Stimulated activated naive CD8-positive, alpha-beta T cell treated with anti-CD3 and anti-CD28 coated beads, Interleukin-15, Interleukin-2, amounts not matched to agents 100 U/mL and 50 U/mL, for 24 hours (primary cell): ENCODE measurements around the gene SHCBP1.
"Not testable (repeated sequence)": the region's sequence is repeated elsewhere in the genome, so short reads cannot be mapped to it uniquely, and the experiment has no call there.

Source experiments
- ATAC-seq: fragments of 150-1000 bp; cut with Tn5 transposase; one replicate; pipeline ENCODE4 v1.10.0; 2021
- DNase-seq: peaks from one replicate; pipeline ENCODE4 v3.0.0; 2021

SHCBP1 gene, protein sequence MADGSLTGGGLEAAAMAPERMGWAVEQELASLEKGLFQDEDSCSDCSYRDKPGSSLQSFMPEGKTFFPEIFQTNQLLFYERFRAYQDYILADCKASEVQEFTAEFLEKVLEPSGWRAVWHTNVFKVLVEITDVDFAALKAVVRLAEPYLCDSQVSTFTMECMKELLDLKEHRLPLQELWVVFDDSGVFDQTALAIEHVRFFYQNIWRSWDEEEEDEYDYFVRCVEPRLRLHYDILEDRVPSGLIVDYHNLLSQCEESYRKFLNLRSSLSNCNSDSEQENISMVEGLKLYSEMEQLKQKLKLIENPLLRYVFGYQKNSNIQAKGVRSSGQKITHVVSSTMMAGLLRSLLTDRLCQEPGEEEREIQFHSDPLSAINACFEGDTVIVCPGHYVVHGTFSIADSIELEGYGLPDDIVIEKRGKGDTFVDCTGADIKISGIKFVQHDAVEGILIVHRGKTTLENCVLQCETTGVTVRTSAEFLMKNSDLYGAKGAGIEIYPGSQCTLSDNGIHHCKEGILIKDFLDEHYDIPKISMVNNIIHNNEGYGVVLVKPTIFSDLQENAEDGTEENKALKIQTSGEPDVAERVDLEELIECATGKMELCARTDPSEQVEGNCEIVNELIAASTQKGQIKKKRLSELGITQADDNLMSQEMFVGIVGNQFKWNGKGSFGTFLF

GRCh38 chr16:46621006-46621933, at the start of gene SHCBP1:
TSS of gene SHCBP1 (minus strand) at chr16:46621379. CDS start at chr16:46621359, 20 bp downstream.
- ATAC-seq (peak; percentile 97), DNase-seq (peak; percentile 87)

- ATAC-seq: no peak
Measured at GRCh38 chr16:46662123-46662522, 40.9 kb upstream of the SHCBP1 start.

GRCh38 chr16:46658925-46659324, 37.7 kb upstream of the SHCBP1 start:
- ATAC-seq (peak; percentile 94), DNase-seq (peak; percentile 38)

More at GRCh38 chr16:46662123-46662522, 40.9 kb upstream of the SHCBP1 start:
- no peak for DNase-seq

GRCh38 chr16:46651305-46651704, 30.1 kb upstream of the SHCBP1 start:
- DNase-seq: no peak
- ATAC-seq: no peak

- no peak for ATAC-seq
- DNase-seq: no peak
Measured at GRCh38 chr16:46650254-46650623, 29.1 kb upstream of the SHCBP1 start.

- ATAC-seq (no peak), DNase-seq (no peak)
Measured at GRCh38 chr16:46649588-46650253, 28.5 kb upstream of the SHCBP1 start.

DNA sequence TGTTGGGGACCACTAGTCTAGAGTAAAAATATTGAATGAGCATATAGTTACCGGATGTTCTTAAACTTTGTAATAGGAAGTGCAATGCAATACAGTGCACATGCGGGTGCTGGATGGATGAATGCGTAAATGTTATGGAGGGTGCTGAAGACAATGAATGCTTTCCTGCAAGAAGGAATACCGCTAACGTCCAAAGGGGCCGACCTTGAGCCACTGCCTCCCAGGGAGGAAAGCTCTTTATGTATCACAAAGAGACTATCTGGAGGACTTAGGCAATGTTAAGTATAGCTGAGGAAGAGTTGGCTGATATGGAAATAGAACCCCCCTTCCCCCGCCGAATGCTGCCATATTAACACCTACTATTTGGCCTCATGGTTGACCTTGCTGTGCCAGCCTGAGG, 27.5 kb upstream of the SHCBP1 start:
- DNase-seq: no peak
- no peak for ATAC-seq

DNA sequence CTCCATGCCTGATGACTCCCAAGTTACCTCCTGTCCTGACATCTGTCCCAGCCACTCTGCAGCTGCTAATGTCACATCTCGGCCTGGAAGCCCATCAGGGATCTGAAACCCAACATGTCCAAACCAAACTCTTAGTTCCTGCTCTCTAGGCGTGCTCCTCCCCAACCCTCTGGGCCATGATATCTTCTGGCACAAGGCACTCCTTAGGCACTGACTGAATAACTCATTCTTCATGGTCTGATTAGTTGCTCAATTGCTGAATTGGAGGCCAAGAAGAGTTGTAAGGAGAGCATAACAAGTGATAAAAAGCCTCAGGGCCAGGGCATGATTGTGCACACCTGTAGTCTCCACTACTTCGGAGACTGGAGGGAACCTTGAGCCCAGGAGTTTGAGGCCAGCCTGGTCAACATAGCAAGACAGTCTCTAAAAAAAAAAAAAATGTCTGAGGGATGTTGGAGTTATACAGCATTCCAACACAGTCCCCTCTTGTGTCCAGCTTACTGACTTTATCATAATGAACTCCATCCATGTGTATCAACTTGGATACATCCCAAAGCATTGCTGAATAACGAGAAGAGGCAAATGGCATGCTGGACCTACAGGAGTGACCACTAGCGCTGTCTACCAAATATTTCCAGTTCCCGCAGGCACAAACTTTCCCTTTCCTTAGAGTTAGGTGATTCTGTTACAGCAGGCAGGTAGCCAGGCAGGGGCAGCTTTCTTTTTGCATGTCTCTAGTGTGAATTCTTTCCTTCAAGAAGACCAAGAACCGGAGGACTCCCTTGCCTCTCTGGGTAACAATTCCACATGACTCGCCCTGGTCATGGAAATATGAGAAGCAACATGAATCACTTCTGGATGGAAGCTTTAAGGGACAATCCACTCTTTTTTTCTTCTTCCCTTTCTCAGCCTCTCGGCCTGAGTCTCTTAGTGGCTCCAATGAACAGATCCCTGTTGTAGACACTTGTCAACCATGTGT, 18.1 kb upstream of the SHCBP1 start:
- ATAC-seq: no peak
- DNase-seq: no peak

- ATAC-seq: no peak
Measured at GRCh38 chr16:46632778-46633733, 11.9 kb upstream of the SHCBP1 start.

DNA sequence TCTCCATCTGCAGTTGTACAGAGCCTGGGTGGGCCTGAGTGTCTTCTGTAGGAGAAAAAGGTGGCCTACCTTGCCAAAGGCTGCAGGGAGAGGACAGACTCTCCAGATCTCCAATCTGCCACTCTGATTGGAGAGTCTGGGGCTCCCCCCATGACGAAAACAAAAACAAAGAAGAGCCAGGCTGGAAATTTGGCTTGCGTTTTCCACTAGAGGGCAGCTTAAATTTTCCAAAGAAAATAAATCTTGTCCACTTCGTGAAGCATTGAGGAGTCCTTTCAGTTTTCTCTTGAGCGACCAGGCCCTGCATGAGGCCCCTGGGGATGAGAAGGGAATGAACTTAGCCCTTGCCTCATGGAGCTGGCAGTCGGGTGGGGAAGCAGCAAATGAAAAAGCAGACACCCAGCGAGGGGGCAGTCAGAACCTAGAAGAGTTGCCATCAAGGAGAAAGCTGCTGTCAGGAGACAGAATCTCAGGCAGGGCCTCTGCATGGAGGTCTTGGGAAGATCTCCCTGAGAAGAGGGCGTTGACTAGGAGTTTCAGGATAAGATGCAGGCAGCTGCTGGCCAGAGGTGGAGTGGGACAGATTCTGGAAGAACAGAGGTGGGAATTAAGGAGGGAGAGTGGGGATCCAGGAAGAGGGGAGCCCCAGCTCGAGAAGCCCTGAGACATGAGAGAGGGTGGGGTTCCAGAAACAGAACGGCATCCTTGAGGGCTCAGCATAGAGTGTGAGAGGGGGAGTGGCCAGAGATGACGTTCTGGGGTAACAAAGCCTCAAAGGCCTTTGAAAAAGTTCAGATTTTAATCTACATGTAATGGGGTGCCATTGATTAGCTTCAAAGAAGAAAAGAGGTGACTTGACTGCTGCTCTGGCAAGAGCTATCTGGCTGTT, 8.4 kb upstream of the SHCBP1 start:
- DNase-seq: no peak
- ATAC-seq: no peak

More at GRCh38 chr16:46632778-46633733, 11.9 kb upstream of the SHCBP1 start:
- DNase-seq: no peak

DNA sequence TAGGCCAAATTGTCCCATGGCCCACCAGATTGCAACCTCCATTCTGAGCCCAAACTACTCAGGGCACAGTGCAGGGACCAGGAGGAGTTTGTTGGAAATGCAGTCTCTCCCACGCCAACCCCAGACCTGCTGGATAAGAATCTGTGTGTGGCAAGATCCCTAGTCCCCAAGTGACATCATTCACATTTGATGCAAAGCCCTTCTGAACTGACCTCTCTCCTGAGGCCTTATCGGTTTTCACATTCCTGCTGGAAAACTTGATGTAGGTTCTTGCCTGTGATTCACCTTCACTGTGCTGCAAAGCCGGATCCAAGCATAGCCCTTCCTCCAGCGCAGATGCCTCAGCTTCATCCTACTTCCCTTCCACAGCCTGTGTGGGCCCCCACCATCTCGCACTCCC, 6.6 kb upstream of the SHCBP1 start:
- ATAC-seq: no peak
- no peak for DNase-seq

GRCh38 chr16:46626681-46627080, 5.5 kb upstream of the SHCBP1 start:
- not testable (repeated sequence) for DNase-seq, ATAC-seq

DNA sequence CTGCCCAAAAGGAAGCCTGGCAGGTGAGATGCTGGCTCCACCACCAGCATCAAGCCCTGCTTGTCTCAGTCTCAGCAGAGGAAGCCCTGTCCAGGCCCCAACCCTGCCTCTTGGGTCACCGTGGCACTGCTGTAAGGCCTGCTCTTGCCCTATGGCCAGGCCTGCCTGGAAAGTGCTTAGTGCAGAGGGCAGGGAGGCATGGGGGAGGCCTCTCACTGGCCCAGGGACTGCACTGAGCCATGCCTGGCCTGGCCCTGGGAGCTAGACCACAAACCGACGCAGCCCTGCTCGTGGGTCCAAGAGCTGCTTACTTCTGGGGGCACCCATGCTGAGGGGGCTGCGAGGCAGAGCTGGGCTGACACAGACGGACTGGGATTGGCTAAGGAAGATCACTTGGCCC, 3.7 kb upstream of the SHCBP1 start:
- not testable (repeated sequence) for ATAC-seq

DNA sequence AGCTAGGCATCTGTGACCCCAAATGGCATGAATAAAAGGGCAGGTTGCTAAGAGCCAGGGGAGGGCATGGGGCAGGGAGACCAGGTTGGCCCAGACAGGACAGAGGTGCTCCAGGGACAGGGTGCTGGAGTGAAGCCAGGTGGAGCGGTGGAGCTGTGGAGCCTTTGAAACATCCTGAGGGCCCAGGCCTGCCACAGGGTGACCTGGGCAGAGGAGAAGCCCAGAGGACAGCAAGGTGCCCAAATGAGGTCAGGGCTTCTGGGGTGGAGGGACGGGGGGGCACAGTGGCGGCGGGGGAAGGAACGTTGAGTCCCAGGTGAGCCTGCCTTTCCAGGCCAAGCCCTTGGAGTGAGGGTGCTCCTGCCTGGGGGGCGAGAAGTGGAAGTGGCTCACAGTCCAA, 2.5 kb upstream of the SHCBP1 start:
- not testable (repeated sequence) for ATAC-seq, DNase-seq

More for the DNA sequence above, 3.7 kb upstream of the SHCBP1 start:
- not testable (repeated sequence) for DNase-seq

DNA sequence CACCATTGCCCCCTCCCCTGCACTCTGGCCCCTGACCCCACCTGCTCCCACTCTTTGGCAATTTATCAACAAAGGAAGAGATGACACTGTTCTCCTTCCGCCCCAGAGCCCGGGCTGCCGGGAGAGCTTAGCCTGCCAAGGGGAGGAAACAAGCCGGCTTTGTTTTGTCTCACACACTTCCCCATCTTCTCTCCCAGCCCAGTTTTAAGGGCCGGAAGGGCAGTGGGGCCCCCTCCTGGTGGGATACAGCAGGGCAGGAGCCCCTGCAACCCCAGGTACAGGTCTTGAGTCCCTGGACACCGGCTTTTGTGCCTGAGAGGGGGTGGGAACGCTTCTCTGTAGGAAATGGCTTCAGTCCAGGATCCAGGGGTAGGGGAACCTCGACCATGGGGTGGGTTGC, 2.1 kb upstream of the SHCBP1 start:
- not testable (repeated sequence) for DNase-seq, ATAC-seq

GRCh38 chr16:46621934-46622676, 926 bp upstream of the SHCBP1 start:
- ATAC-seq: no peak
- DNase-seq: no peak

DNA sequence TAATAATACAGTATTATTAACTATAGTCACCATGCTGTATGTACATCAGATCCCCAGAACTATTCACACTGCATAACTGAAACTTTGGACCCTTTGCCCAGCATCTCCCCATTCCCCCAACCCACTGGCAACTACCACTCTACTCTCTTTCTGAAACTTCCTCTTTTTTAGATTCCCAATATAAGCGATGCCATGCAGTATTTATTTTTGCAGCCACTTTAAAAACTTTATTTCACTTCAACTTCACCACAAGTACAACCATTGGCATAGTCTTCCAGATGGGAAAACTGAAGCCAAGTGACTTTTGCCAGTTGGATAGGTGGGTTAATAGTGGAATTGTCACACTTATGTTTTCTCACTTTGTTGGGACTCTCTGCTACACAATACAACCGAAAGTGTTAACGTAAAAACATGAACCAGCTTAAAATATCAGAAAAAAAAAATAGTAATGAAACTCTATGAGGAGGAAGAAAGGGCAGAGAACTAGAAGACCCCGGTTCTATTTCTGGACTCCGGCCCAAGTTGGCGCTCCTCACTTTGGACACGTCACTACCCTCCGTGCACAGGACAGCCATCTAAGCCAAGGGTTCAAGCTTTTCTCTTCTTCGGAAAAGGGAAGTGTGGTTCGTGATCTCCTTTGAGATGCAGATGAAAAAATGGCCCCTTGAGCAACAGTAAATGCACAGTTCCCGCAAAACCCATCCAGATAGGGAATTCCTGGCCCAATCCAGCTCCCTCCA, 743 bp downstream of the SHCBP1 start:
- DNase-seq (peak; percentile 15), ATAC-seq (no peak)
